GM23338 (cell line): ENCODE data around the gene DDX39B. TPM values are rescaled to one million over a fixed set of nuclear protein-coding genes. Genes with fewer than 3 reads are reported as not detected.
"Not testable (repeated sequence)": the region's sequence is repeated elsewhere in the genome, so short reads cannot be mapped to it uniquely, and the experiment has no call there.

Experiments used
- ATAC-seq: fragments of 200-7000 bp; cut with Tn5 transposase; 3 replicates; pipeline ENCODE4 v1.9.1; 2020
- DNase-seq: peaks from one replicate; pipeline ENCODE4 v3.0.0-alpha.2; 2015; ENCODE audit warnings: low spot score
- H2AFZ ChIP-seq: fragments of 200-600 bp; sonication (generic); 2 replicates; pipeline ENCODE4 v1.8.0; 2016; ENCODE audit warnings: antibody characterized with exemption, mild to moderate bottlenecking, moderate library complexity
- H3F3A ChIP-seq: fragments of 200-600 bp; sonication (generic); replicated peaks from 2 replicates; pipeline ENCODE4 v1.8.0; 2017; ENCODE audit warnings: antibody characterized with exemption, mixed run types, low read depth
- H3K27ac ChIP-seq: fragments of 200-600 bp; sonication (generic); 2 replicates; pipeline ENCODE4 v1.6.1; 2016; ENCODE audit warnings: low read depth
- H3K27me3 ChIP-seq: fragments of 200-600 bp; sonication (generic); 2 replicates; pipeline ENCODE4 v1.8.0; 2016; ENCODE audit warnings: mild to moderate bottlenecking, mixed run types, moderate library complexity; ENCODE audit not compliant: insufficient read depth
- H3K36me3 ChIP-seq: fragments of 200-600 bp; sonication (generic); 2 replicates; pipeline ENCODE4 v1.8.0; 2016; ENCODE audit warnings: mild to moderate bottlenecking; ENCODE audit not compliant: insufficient read depth
- H3K4me1 ChIP-seq: fragments of 200-600 bp; sonication (generic); 2 replicates; pipeline ENCODE4 v1.8.0; 2016; ENCODE audit warnings: mild to moderate bottlenecking, moderate library complexity; ENCODE audit not compliant: insufficient read depth
- H3K4me2 ChIP-seq: fragments of 200-600 bp; sonication (generic); 2 replicates; pipeline ENCODE4 v1.7.1; 2017; ENCODE audit warnings: mixed run types
- H3K4me3 ChIP-seq: fragments of 200-600 bp; sonication (generic); 2 replicates; pipeline ENCODE4 v1.6.1; 2016; ENCODE audit warnings: mixed run types
- H3K79me2 ChIP-seq: fragments of 200-600 bp; sonication (generic); replicated peaks from 2 replicates; pipeline ENCODE4 v1.8.0; 2017; ENCODE audit warnings: mild to moderate bottlenecking; ENCODE audit not compliant: insufficient read depth
- H3K9me2 ChIP-seq: fragments of 200-600 bp; sonication (generic); 2 replicates; pipeline ENCODE4 v1.8.0; 2017; ENCODE audit not compliant: insufficient read depth
- H4K20me1 ChIP-seq: fragments of 200-600 bp; sonication (generic); replicated peaks from 2 replicates; pipeline ENCODE4 v1.8.0; 2017; ENCODE audit warnings: mild to moderate bottlenecking; ENCODE audit not compliant: insufficient read depth
- H3K27ac Mint-ChIP-seq: 2 replicates; pipeline ENCODE4 v1.8.0; 2020; ENCODE audit warnings: inconsistent platforms, mild to moderate bottlenecking, moderate library complexity, mixed read lengths
- H3K27me3 Mint-ChIP-seq: 3 replicates; pipeline ENCODE4 v1.8.0; 2022; ENCODE audit warnings: low read depth, mild to moderate bottlenecking, moderate library complexity, mixed read lengths, inconsistent platforms; ENCODE audit not compliant: insufficient read depth, poor library complexity
- H3K36me3 Mint-ChIP-seq: 3 replicates; pipeline ENCODE4 v1.8.0; 2021; ENCODE audit warnings: low read depth, mild to moderate bottlenecking, inconsistent platforms, moderate library complexity, mixed read lengths
- H3K4me1 Mint-ChIP-seq: 3 replicates; pipeline ENCODE4 v1.8.0; 2020; ENCODE audit warnings: mild to moderate bottlenecking, inconsistent platforms, mixed read lengths
- H3K4me3 Mint-ChIP-seq: 3 replicates; pipeline ENCODE4 v1.8.0; 2021; ENCODE audit warnings: moderate library complexity, mild to moderate bottlenecking, inconsistent platforms, mixed read lengths
- H3K9me3 Mint-ChIP-seq: 3 replicates; pipeline ENCODE4 v1.8.0; 2020; ENCODE audit warnings: moderate library complexity, mild to moderate bottlenecking, inconsistent platforms, mixed read lengths
- CTCF ChIP-seq, 2 experiments: fragments of 200-600 bp in 1 of 2; sonication (generic) in 1 of 2; conservative IDR thresholded peaks; 2 replicates each; pipeline versions ENCODE4 v1.5.1 to v1.6.1; 2016 to 2017; ENCODE audit warnings: antibody characterized with exemption in 2 of 2, low read depth in 2 of 2, mild to moderate bottlenecking in 2 of 2, moderate library complexity in 1 of 2
- EZH2phosphoT487 ChIP-seq: fragments of 200-600 bp; sonication (generic); IDR thresholded peaks from one replicate; pipeline ENCODE4 v1.8.1; 2018; ENCODE audit warnings: antibody characterized with exemption; ENCODE audit not compliant: unreplicated experiment
- JUNB ChIP-seq: IDR thresholded peaks from one replicate; pipeline ENCODE4 v1.6.1; 2016; ENCODE audit warnings: antibody characterized with exemption; ENCODE audit not compliant: unreplicated experiment
- NANOG ChIP-seq: IDR thresholded peaks from 2 replicates; pipeline ENCODE4 v1.6.1; 2016; ENCODE audit warnings: antibody characterized with exemption, borderline replicate concordance
- POLR2AphosphoS5 ChIP-seq: IDR thresholded peaks from 2 replicates; pipeline ENCODE4 v1.6.1; 2016; ENCODE audit warnings: antibody characterized with exemption, low read depth
- REST ChIP-seq: IDR thresholded peaks from one replicate; pipeline ENCODE4 v1.6.1; 2018; ENCODE audit warnings: antibody characterized with exemption; ENCODE audit not compliant: unreplicated experiment
- STAT1 ChIP-seq: IDR thresholded peaks from one replicate; pipeline ENCODE4 v1.6.1; 2016; ENCODE audit warnings: antibody characterized with exemption; ENCODE audit not compliant: unreplicated experiment
- ZNF114 ChIP-seq: fragments of 250-450 bp; sonication (Bioruptor Pico); IDR thresholded peaks from 2 replicates; pipeline ENCODE4 v1.5.0; 2020; ENCODE audit warnings: mild to moderate bottlenecking, moderate library complexity
- polyA plus RNA-seq: library from polyadenylated mRNA; unstranded; fragments of >200 nt; fragmentation: Nextera tagmentation; extraction: Ambion mirVana; gene quantifications from 2 replicates; pipeline ENCODE4 v1.2.1, GENCODE V29; 2016
- total RNA-seq: library from RNA; depleted of rRNA; stranded (reverse); fragments of >200 nt; shearing (Covaris generic); gene quantifications from 2 replicates; pipeline ENCODE4 v1.2.3, GENCODE V29; 2014

Gene DDX39B
- total and polyA plus RNA-seq, 2 experiments from 2014 or later: 341 to 849 TPM

GRCh38 chr6:31487674-31488073 lies 54.1 kb downstream of the DDX39B start:
- not testable (repeated sequence) for H3K4me3 ChIP-seq, H3F3A ChIP-seq, H3K27ac ChIP-seq, ATAC-seq, H3K27me3 ChIP-seq, H4K20me1 ChIP-seq, H3K9me2 ChIP-seq, H3K4me2 ChIP-seq, H3K4me1 ChIP-seq, H3K79me2 ChIP-seq, H3K9me3 Mint-ChIP-seq, DNase-seq, H3K4me3 Mint-ChIP-seq, H3K36me3 ChIP-seq, H3K27me3 Mint-ChIP-seq, H3K36me3 Mint-ChIP-seq, H2AFZ ChIP-seq
- peaks cover 13% of the 10 kb centered on the region for H3K4me1 Mint-ChIP-seq
- peak overlapping the region; percentile 53 for H3K27ac Mint-ChIP-seq

- not testable (repeated sequence) for H3K4me1 Mint-ChIP-seq, H2AFZ ChIP-seq, H3K4me1 ChIP-seq, H3K4me3 ChIP-seq, H4K20me1 ChIP-seq, H3K36me3 Mint-ChIP-seq, ATAC-seq, H3K27me3 ChIP-seq, H3K36me3 ChIP-seq, H3K27ac Mint-ChIP-seq, H3K4me3 Mint-ChIP-seq, H3K4me2 ChIP-seq, DNase-seq, H3K27me3 Mint-ChIP-seq, H3K9me2 ChIP-seq, H3F3A ChIP-seq, H3K79me2 ChIP-seq, H3K9me3 Mint-ChIP-seq, H3K27ac ChIP-seq
- TF ChIP-seq REST: peak; percentile 45
Measured at GRCh38 chr6:31486065-31486837, 55.6 kb downstream of the DDX39B start.

GRCh38 chr6:31485055-31485454 lies 56.7 kb downstream of the DDX39B start:
- no peak for ATAC-seq
- H3K27ac ChIP-seq: no peak overlapping the region
- H3K4me2 ChIP-seq: no peak overlapping the region
- no peak for DNase-seq
- peaks cover 6% of the 10 kb centered on the region; the same call in 1 of the 3 replicates for H3K36me3 Mint-ChIP-seq
- H3K9me2 ChIP-seq: no peaks in the 10 kb centered on the region
- peaks cover 2% of the 10 kb centered on the region for H3K27me3 Mint-ChIP-seq
- H3K27ac Mint-ChIP-seq: no peak overlapping the region
- peaks cover 7% of the 10 kb centered on the region for H3K9me3 Mint-ChIP-seq
- H3K4me3 ChIP-seq: no peak overlapping the region
- no peaks in the 10 kb centered on the region for H3K27me3 ChIP-seq
- H3K79me2 ChIP-seq: no peaks in the 10 kb centered on the region
- no peaks in the 10 kb centered on the region for H3K4me1 ChIP-seq
- H3K4me3 Mint-ChIP-seq: no peak overlapping the region
- no peak overlapping the region for H2AFZ ChIP-seq
- no peaks in the 10 kb centered on the region for H4K20me1 ChIP-seq
- H3K4me1 Mint-ChIP-seq: peaks cover 6% of the 10 kb centered on the region
- no peaks in the 10 kb centered on the region for H3K36me3 ChIP-seq
- no peaks in the 10 kb centered on the region for H3F3A ChIP-seq
- TF ChIP-seq STAT1 (no peak), CTCF (conservative IDR thresholded peaks at IDR 0.05; ENCODE audit: low read depth in 2 of 2) (no peak), JUNB (no peak), REST (no peak), POLR2AphosphoS5 (no peak), ZNF114 (no peak), NANOG (no peak), EZH2phosphoT487 (no peak)
